ENCODE measurements around the gene RRP9.
"Not testable (repeated sequence)": the region's sequence is repeated elsewhere in the genome, so short reads cannot be mapped to it uniquely, and the experiment has no call there.

- TF ChIP-seq PATZ1 (CRISPR knock-in tag; IDR thresholded peaks at IDR 0.05; ENCODE audit: borderline replicate concordance); ARNTL (CRISPR knock-in tag; IDR thresholded peaks at IDR 0.05; ENCODE audit: borderline replicate concordance, low read depth); CSDC2 (CRISPR knock-in tag; IDR thresholded peaks at IDR 0.05); CREB5 (CRISPR knock-in tag; IDR thresholded peaks at IDR 0.05; ENCODE audit: low read depth): not testable (repeated sequence)
Measured at GRCh38 chr3:51900043-51900442, 41.7 kb downstream of the RRP9 start.
